Heart left ventricle (tissue), 16 donors: ENCODE data around the gene TSNAX. TPM values are rescaled to one million over a fixed set of nuclear protein-coding genes. Genes with fewer than 3 reads are reported as not detected.

Experiments used
- ATAC-seq, 4 donors: fragments of 200-7000 bp; cut with Tn5 transposase; one replicate each; pipeline ENCODE4 v1.9.1; 2020 to 2022; ENCODE audit warnings: moderate library complexity in 4 of 4, mild to moderate bottlenecking in 3 of 4, moderate number of reproducible peaks in 1 of 4
- DNase-seq, 5 donors: peaks; one replicate each; pipeline ENCODE4 v3.0.0-alpha.2; 2020
- H3K27ac ChIP-seq, 12 donors: fragments of 200-600 bp; sonication (generic) in 4 of 12; one replicate each; pipeline versions ENCODE4 v1.5.0 to v1.8.0; 2016 to 2022; ENCODE audit warnings: mild to moderate bottlenecking in 2 of 12
- H3K27me3 ChIP-seq, 9 donors: fragments of 200-600 bp; sonication (generic) in 2 of 9; one replicate each; pipeline versions ENCODE4 v1.5.1 to v1.8.0; 2016 to 2022; ENCODE audit warnings: mild to moderate bottlenecking in 3 of 9
- H3K36me3 ChIP-seq, 9 donors: fragments of 200-600 bp; sonication (generic) in 2 of 9; one replicate each; pipeline versions ENCODE4 v1.5.0 to v1.8.0; 2018 to 2022; ENCODE audit warnings: mild to moderate bottlenecking in 2 of 9
- H3K4me1 ChIP-seq, 12 donors: fragments of 200-600 bp; sonication (generic) in 4 of 12; one replicate each; pipeline versions ENCODE4 v1.5.0 to v1.8.0; 2016 to 2022; ENCODE audit warnings: mild to moderate bottlenecking in 3 of 12
- H3K4me3 ChIP-seq, 12 donors: fragments of 200-600 bp; sonication (generic) in 4 of 12; one replicate each; pipeline versions ENCODE4 v1.5.0 to v1.8.0; 2017 to 2022; ENCODE audit warnings: mild to moderate bottlenecking in 9 of 12, moderate library complexity in 4 of 12
- H3K9me3 ChIP-seq, 12 donors: fragments of 200-600 bp; sonication (generic) in 4 of 12; one replicate each; pipeline versions ENCODE4 v1.5.0 to v1.8.0; 2016 to 2022; ENCODE audit warnings: mild to moderate bottlenecking in 1 of 12
- POLR2A ChIP-seq, 2 donors: fragments of 450-650 bp; IDR thresholded peaks; one replicate each; pipeline ENCODE4 v1.6.1; 2017; ENCODE audit warnings: antibody characterized with exemption in 2 of 2, mild to moderate bottlenecking in 2 of 2, moderate library complexity in 2 of 2
- WGBS, 4 donors: extraction: QIAGEN DNeasy Blood & Tissue Kit in 2 of 4; methylation state at CpG; one replicate each; pipeline versions ENCODE4 v1.1.5 to v1.1.7; 2013 to 2018; 5-methylcytosine and 5-hydroxymethylcytosine counted together
- intact Hi-C, 10 donors: fragments of 100-400 bp; cut with DNase I; formaldehyde crosslinking; loops; one replicate each; pipeline versions ENCODE4 v1.11.1 to v1.14.2; 2022
- polyA plus RNA-seq, 2 donors: library from polyadenylated mRNA; stranded (reverse); fragments of 200-250 nt; gene quantifications; one replicate each; pipeline ENCODE4 v1.2.3, GENCODE V29; 2013
- total RNA-seq, 9 donors: library from RNA; depleted of rRNA in 2 of 9; stranded (reverse); fragments of >200 nt in 2 of 9; fragmentation: NEBNext Ultra II Directional in 3 of 9; extraction: Animal tissue kit (Norgen Biotek cat#: 25700) in 3 of 9; gene quantifications; one replicate each; pipeline versions ENCODE4 v1.1.0 to v1.2.4, GENCODE V29; 2016 to 2023
- TF ChIP-seq, protein P1 (sequence below), 12 donors: fragments of 200-600 bp; sonication (generic) in 4 of 12; IDR thresholded peaks; one replicate each; pipeline versions ENCODE4 v1.5.0 to v1.8.0; 2018 to 2022; ENCODE audit warnings: antibody characterized with exemption in 12 of 12, mild to moderate bottlenecking in 5 of 12
- donor health status: ischemic (EF 13 %, LVEDD 7.1; RV severe dilation, severe dysfunction).
- donor health status: healthy with polysubstance abuse.
- donor health status: DM: no; HTN: yes; CAD: no.
- donor health status: DM: no; HTN: no; CAD: no.
- donor health status: ischemic (EF 25% LVEDD 6.9; RV normal size, moderate dysfunction).
- donor health status: ischemic (EF 25% LVEDD 5.7; RV mildly dilated, moderate dysfunction).
- donor health status: healthy.
- donor health status: DM: yes; HTN: yes; CAD: no.
- donor health status: ischemic (EF 35%, LVEDD 5.7; RV mildly dilated, moderate dysfunction).
- donor health status: nonischemic (EF 11% LVEDD 7.7; RV severe dilation, severe dysfunction).
- donor health status: DM: yes; HTN: yes; CAD: no.
- donor health status: PGD.
- donor health status: ischemic (EF 29% LVEDD 5.4; RV normal size, mild dysfunction).
- donor health status: nonischemic (EF 23%, LVEDD 6.1; RV moderate dilation, normal function).

The TSNAX gene
- total and polyA plus RNA-seq, 11 donors: 9.7 to 43.5 (median 31.7) TPM

DNA sequence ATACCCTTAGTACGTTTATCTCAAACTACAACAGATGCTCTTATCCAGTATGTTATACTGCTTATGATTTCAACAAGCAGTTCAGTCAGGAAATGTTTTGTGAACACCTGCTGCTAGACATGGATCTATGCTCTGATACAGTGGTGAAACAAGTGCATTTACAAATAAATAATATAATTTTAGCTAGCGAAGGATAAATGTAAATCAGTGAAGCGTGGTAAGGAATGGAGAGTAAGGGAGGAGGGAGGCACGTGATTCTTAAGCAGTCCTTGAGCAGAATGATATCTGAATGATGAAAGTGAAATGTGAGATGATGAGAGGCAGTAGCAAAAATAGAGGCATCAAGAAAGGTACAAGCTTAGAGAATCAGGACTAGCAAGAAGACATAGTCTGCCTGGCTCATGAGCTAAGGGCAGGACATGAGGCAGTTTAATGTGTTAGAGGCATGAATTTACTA is 6.3 kb downstream of the TSNAX start:
- ATAC-seq: peak in 2 of 4 donors; percentile 33 to 39
- H3K36me3 ChIP-seq: peaks cover 0 to 79% (median 54%) of the 10 kb centered on the region in 9 donors

DNA sequence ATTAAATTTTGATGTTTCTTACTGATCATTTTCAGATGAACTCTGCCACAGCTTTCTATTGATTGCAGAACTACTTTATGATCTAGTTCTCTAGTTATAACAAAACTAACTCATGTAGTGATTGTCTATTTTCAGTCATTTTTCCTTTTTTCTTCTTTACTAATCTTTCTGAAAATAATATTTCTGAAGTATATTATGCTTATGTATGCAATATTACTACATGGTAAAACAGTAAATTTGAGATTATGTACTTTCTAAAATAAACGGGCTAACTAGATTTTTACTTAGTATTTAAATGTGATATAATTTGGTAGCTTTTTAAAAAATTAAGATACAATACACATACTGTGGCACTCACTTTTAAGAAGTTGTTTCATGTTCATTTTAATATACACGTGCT is 7.6 kb downstream of the TSNAX start:
- no peak for ATAC-seq
- H3K27ac ChIP-seq: peak overlapping the region in 2 of 12 donors; percentile 24 to 45
- peaks cover 0 to 75% (median 54%) of the 10 kb centered on the region in 9 donors for H3K36me3 ChIP-seq
- TF ChIP-seq, protein P1, sequence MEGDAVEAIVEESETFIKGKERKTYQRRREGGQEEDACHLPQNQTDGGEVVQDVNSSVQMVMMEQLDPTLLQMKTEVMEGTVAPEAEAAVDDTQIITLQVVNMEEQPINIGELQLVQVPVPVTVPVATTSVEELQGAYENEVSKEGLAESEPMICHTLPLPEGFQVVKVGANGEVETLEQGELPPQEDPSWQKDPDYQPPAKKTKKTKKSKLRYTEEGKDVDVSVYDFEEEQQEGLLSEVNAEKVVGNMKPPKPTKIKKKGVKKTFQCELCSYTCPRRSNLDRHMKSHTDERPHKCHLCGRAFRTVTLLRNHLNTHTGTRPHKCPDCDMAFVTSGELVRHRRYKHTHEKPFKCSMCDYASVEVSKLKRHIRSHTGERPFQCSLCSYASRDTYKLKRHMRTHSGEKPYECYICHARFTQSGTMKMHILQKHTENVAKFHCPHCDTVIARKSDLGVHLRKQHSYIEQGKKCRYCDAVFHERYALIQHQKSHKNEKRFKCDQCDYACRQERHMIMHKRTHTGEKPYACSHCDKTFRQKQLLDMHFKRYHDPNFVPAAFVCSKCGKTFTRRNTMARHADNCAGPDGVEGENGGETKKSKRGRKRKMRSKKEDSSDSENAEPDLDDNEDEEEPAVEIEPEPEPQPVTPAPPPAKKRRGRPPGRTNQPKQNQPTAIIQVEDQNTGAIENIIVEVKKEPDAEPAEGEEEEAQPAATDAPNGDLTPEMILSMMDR (IDR thresholded peaks at IDR 0.05): no peak
- TF ChIP-seq POLR2A (IDR thresholded peaks at IDR 0.05): no peak
- intact Hi-C loops: loop anchor here in 1 of 10 donors (10.0 kb wide), 1 partner anchor 181 kb away; no protein-coding TSS in a partner anchor
- no peak for DNase-seq
- no peak overlapping the region for H3K4me3 ChIP-seq
- H3K27me3 ChIP-seq: no peaks in the 10 kb centered on the region
- H3K9me3 ChIP-seq: peaks cover 0 to 8% (median 0%) of the 10 kb centered on the region in 12 donors
- peaks cover 1 to 46% (median 34%) of the 10 kb centered on the region in 12 donors for H3K4me1 ChIP-seq
- 78 to 90% (median 85%) methylated on average over 2 of the region's 2 CpGs for WGBS, 4 donors

More for the DNA sequence above, 6.3 kb downstream of the TSNAX start:
- no peak overlapping the region for H3K4me3 ChIP-seq
- H3K27me3 ChIP-seq: no peaks in the 10 kb centered on the region
- H3K9me3 ChIP-seq: no peaks in the 10 kb centered on the region
- peak overlapping the region in 4 of 12 donors; percentile 3 to 43 (median 14) for H3K27ac ChIP-seq
- WGBS, 4 donors: 25 to 35% (median 31%) methylated on average over 4 of the region's 4 CpGs
- intact Hi-C loops: loop anchor here in 5 of 10 donors (5.0 to 10.0 kb wide), 4 partner anchors 53 to 180 kb away; no protein-coding TSS in a partner anchor
- TF ChIP-seq, protein P1 (IDR thresholded peaks at IDR 0.05): no peak
- no peak for TF ChIP-seq POLR2A (IDR thresholded peaks at IDR 0.05)
- no peak for DNase-seq
- peaks cover 7 to 57% (median 47%) of the 10 kb centered on the region in 12 donors for H3K4me1 ChIP-seq

- ATAC-seq: no peak
- intact Hi-C loops: loop anchor here in 1 of 10 donors (5.0 kb wide), 1 partner anchor 119 kb away; the partner anchor contains the start of gene EGLN1
- peaks cover 0 to 76% (median 53%) of the 10 kb centered on the region in 9 donors for H3K36me3 ChIP-seq
- H3K9me3 ChIP-seq: peaks cover 0 to 10% (median 0%) of the 10 kb centered on the region in 12 donors
- H3K4me1 ChIP-seq: peaks cover 0 to 32% (median 21%) of the 10 kb centered on the region in 12 donors
- H3K27ac ChIP-seq: no peak overlapping the region
- H3K4me3 ChIP-seq: no peak overlapping the region
- no peak for DNase-seq
- no peaks in the 10 kb centered on the region for H3K27me3 ChIP-seq
- TF ChIP-seq POLR2A (IDR thresholded peaks at IDR 0.05): no peak
- TF ChIP-seq, protein P1 (IDR thresholded peaks at IDR 0.05): no peak
- 93 to 98% (median 97%) methylated on average over 3 of the region's 3 CpGs for WGBS, 4 donors
Observed at GRCh38 chr1:231540847-231541246, 12.4 kb downstream of the TSNAX start.

DNA sequence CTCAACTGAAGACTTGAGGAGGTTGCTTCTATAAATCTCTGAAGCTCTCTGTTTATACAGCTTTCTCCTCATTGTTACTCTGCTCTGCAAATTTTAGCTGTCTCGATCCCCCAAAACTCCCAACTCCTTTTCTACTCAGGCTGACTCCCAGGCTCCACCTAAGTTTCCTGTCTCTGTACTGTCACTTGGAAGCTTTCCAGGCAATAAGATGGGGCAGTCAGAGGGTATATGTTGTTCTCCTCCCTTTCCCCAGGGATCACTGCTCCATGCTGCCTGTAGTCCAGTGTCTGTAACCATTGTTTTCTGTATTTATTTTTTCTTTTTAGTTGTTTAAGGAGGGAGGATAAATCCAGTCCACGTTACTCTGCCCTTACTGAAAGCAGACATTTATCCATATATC is 13.4 kb downstream of the TSNAX start:
- DNase-seq: peak in 1 of 5 donors; percentile 23
- no peak overlapping the region for H3K4me3 ChIP-seq
- H3K27me3 ChIP-seq: no peaks in the 10 kb centered on the region
- peaks cover 0 to 10% (median 0%) of the 10 kb centered on the region in 12 donors for H3K9me3 ChIP-seq
- WGBS, 4 donors: 55 to 65% (median 61%) methylated on average over 2 of the region's 2 CpGs
- peaks cover 0 to 68% (median 47%) of the 10 kb centered on the region in 9 donors for H3K36me3 ChIP-seq
- no peak for TF ChIP-seq POLR2A (IDR thresholded peaks at IDR 0.05)
- intact Hi-C loops: loop anchor here in 1 of 10 donors (5.0 kb wide), 1 partner anchor 120 kb away; the partner anchor contains the start of gene EGLN1
- peak overlapping the region in 3 of 12 donors; percentile 2 to 32 (median 15) for H3K27ac ChIP-seq
- ATAC-seq: peak in 2 of 4 donors; percentile 29 to 53
- peaks cover 0 to 37% (median 21%) of the 10 kb centered on the region in 12 donors for H3K4me1 ChIP-seq
